ENCODE measurements around the gene KCNK4. TPM values are rescaled to one million over a fixed set of nuclear protein-coding genes. Genes with fewer than 3 reads are reported as not detected.
"Not testable (repeated sequence)": the region's sequence is repeated elsewhere in the genome, so short reads cannot be mapped to it uniquely, and the experiment has no call there.

KCNK4 gene
- total and polyA plus RNA-seq, 2 donors (not counting 3 experiments of a cell fraction or from before 2014, with no cell fraction given) = 0.06 to 0.44 TPM

DNA sequence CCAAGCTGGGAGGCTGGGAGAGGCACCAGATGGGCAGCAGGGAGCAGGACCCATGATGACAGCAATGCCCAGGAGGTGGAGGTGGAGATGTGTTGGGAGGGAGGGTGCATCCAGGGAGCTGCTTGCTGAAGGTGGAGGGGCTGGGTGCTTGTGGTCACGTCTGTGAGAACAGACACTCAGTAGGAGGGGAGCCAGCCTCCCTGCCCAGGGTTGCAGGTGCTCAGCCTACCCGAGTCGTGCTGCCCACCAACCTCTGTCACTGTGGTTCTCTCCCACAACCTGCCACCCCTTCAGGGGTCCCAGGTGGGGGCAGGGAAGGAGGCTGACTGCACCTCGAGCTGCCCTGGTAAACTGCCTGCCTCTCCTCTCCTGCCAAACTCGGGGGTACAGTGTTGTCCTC is 32.3 kb downstream of the KCNK4 start:
- TF ChIP-seq POLR2A (IDR thresholded peaks at IDR 0.05; ENCODE audit: low read depth, low read length) (no peak), POLR2AphosphoS5 (IDR thresholded peaks at IDR 0.05; ENCODE audit: insufficient read depth, low read depth, low read length) (no peak), EZH2 (IDR thresholded peaks at IDR 0.05; ENCODE audit: borderline replicate concordance, low read depth, low read length, severe bottlenecking) (no peak), FOS (IDR thresholded peaks at IDR 0.05; ENCODE audit: borderline replicate concordance, insufficient read depth, low read length) (no peak), JUN (IDR thresholded peaks at IDR 0.05; ENCODE audit: borderline replicate concordance, insufficient read depth, insufficient read length, low read depth) (no peak), MYC (IDR thresholded peaks at IDR 0.05; ENCODE audit: low read depth, low read length) (no peak), GATA2 (IDR thresholded peaks at IDR 0.05; ENCODE audit: insufficient read depth, insufficient read length, low read depth, low read length) (no peak)
- TF ChIP-seq, protein P1, sequence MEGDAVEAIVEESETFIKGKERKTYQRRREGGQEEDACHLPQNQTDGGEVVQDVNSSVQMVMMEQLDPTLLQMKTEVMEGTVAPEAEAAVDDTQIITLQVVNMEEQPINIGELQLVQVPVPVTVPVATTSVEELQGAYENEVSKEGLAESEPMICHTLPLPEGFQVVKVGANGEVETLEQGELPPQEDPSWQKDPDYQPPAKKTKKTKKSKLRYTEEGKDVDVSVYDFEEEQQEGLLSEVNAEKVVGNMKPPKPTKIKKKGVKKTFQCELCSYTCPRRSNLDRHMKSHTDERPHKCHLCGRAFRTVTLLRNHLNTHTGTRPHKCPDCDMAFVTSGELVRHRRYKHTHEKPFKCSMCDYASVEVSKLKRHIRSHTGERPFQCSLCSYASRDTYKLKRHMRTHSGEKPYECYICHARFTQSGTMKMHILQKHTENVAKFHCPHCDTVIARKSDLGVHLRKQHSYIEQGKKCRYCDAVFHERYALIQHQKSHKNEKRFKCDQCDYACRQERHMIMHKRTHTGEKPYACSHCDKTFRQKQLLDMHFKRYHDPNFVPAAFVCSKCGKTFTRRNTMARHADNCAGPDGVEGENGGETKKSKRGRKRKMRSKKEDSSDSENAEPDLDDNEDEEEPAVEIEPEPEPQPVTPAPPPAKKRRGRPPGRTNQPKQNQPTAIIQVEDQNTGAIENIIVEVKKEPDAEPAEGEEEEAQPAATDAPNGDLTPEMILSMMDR (IDR thresholded peaks at IDR 0.05; ENCODE audit: extremely low read depth in 1 of 2, insufficient read depth in 1 of 2, low read depth in 1 of 2, low read length in 2 of 2) = no peak
- TF ChIP-seq, protein P2, sequence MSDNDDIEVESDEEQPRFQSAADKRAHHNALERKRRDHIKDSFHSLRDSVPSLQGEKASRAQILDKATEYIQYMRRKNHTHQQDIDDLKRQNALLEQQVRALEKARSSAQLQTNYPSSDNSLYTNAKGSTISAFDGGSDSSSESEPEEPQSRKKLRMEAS (IDR thresholded peaks at IDR 0.05; ENCODE audit: insufficient read depth, insufficient read length) = no peak
- Histone ChIP-seq H3K4me3 (replicated peaks in 1 of 3; ENCODE audit: insufficient read depth in 1 of 3, low read depth in 1 of 3, low read length in 3 of 3) (no peak overlapping the region), H3K4me2 (ENCODE audit: insufficient read depth, low read length) (no peak overlapping the region), H3K9me3 (replicated peaks; ENCODE audit: control insufficient read depth, insufficient read depth, low read length) (no peaks in the 10 kb centered on the region), H3K9ac (replicated peaks; ENCODE audit: extremely low read depth, insufficient read depth, low read length) (no peak overlapping the region), H2AFZ (ENCODE audit: low read depth, low read length) (no peak overlapping the region), H3K27me3 (ENCODE audit: control insufficient read depth in 2 of 2, insufficient read depth in 2 of 2, low read length in 2 of 2) (no peaks in the 10 kb centered on the region), H3K9me1 (replicated peaks; ENCODE audit: control insufficient read depth, extremely low read depth, insufficient read depth, low read length) (no peaks in the 10 kb centered on the region), H3K36me3 (ENCODE audit: control insufficient read depth in 2 of 2, extremely low read depth in 1 of 2, insufficient read depth in 2 of 2, low read length in 2 of 2) (peaks cover 0 to 11% of the 10 kb centered on the region in 2 experiments), H3K27ac (ENCODE audit: insufficient read depth, low read depth, low read length) (no peak overlapping the region), H3K79me2 (ENCODE audit: control insufficient read depth, insufficient read depth, low read length) (peaks cover 2% of the 10 kb centered on the region), H4K20me1 (replicated peaks; ENCODE audit: control insufficient read depth, extremely low read depth, insufficient read depth, low read length) (no peaks in the 10 kb centered on the region), H3K4me1 (ENCODE audit: control insufficient read depth, extremely low read depth, insufficient read depth, low read length) (peaks cover 6% of the 10 kb centered on the region)
- intact Hi-C loops (cut with micrococcal nuclease) = no loop called here
- no peak for DNase-seq (ENCODE audit: low read depth, low spot score)
- FAIRE-seq = no peak
- BruUV-seq (replicated peaks) = no TSS peak
- ChIA-PET POLR2A (no interaction called here), CTCF (interaction anchor here (2.9 to 3.4 kb wide), 2 partner anchors 9 to 19 kb away, joined by 14 to 19 read pairs; no protein-coding TSS in a partner anchor)
- dilution Hi-C loops (cut with MboI; ENCODE audit: extremely low pct_ligation_motif_present, low sequenced_read_pairs) = no loop called here

DNA sequence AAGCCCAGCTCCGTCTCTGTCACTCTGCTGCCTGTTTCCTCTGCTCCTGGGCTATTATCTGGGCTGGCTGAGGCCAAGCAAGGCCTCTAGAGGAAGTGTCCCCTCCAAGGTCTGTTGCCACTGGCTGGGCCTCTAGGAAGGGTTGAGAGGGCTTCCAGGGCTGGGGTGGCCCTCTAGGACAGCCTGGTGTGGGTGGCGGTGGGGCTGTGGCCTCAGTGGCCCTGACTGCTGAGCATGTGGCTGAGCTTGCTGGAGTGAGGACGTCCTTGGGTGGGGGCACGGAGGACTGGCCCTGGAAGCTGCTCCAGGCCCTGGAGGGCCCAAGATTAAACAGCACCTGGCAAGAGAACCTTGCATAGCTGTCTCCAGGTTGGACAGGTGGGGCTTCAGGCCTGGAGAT is 32.9 kb downstream of the KCNK4 start:
- POLR2A ChIA-PET; H3K4me1 ChIP-seq (ENCODE audit: control insufficient read depth, extremely low read depth, insufficient read depth, low read length); FAIRE-seq; intact Hi-C loops (cut with micrococcal nuclease); H4K20me1 ChIP-seq (replicated peaks; ENCODE audit: control insufficient read depth, extremely low read depth, insufficient read depth, low read length); H2AFZ ChIP-seq (ENCODE audit: low read depth, low read length); H3K4me2 ChIP-seq (ENCODE audit: insufficient read depth, low read length); DNase-seq (ENCODE audit: low read depth, low spot score); BruUV-seq (replicated peaks); H3K4me3 ChIP-seq (replicated peaks in 1 of 3; ENCODE audit: insufficient read depth in 1 of 3, low read depth in 1 of 3, low read length in 3 of 3); H3K27me3 ChIP-seq (ENCODE audit: control insufficient read depth in 2 of 2, insufficient read depth in 2 of 2, low read length in 2 of 2); H3K79me2 ChIP-seq (ENCODE audit: control insufficient read depth, insufficient read depth, low read length); H3K27ac ChIP-seq (ENCODE audit: insufficient read depth, low read depth, low read length); dilution Hi-C loops (cut with MboI; ENCODE audit: extremely low pct_ligation_motif_present, low sequenced_read_pairs); H3K9me3 ChIP-seq (replicated peaks; ENCODE audit: control insufficient read depth, insufficient read depth, low read length); H3K9me1 ChIP-seq (replicated peaks; ENCODE audit: control insufficient read depth, extremely low read depth, insufficient read depth, low read length); H3K9ac ChIP-seq (replicated peaks; ENCODE audit: extremely low read depth, insufficient read depth, low read length): not testable (repeated sequence)
- peaks cover 0 to 11% of the 10 kb centered on the region in 2 experiments for H3K36me3 ChIP-seq (ENCODE audit: control insufficient read depth in 2 of 2, extremely low read depth in 1 of 2, insufficient read depth in 2 of 2, low read length in 2 of 2)
- CTCF ChIA-PET = interaction anchor here (1.3 to 3.4 kb wide), 4 partner anchors 8 to 32 kb away, joined by 4 to 19 read pairs (median 13); partner anchors contain the start of gene CATSPERZ

Data from endothelial cell of umbilical vein (primary cell).